HK-2 (cell line): ENCODE measurements around the gene SAE1.
"Not testable (repeated sequence)": the region's sequence is repeated elsewhere in the genome, so short reads cannot be mapped to it uniquely, and the experiment has no call there.

Experiments used
- DNase-seq: peaks from one replicate; pipeline ENCODE4 v3.0.0-alpha.2; 2018; ENCODE audit not compliant: unreplicated experiment

Gene SAE1

DNA sequence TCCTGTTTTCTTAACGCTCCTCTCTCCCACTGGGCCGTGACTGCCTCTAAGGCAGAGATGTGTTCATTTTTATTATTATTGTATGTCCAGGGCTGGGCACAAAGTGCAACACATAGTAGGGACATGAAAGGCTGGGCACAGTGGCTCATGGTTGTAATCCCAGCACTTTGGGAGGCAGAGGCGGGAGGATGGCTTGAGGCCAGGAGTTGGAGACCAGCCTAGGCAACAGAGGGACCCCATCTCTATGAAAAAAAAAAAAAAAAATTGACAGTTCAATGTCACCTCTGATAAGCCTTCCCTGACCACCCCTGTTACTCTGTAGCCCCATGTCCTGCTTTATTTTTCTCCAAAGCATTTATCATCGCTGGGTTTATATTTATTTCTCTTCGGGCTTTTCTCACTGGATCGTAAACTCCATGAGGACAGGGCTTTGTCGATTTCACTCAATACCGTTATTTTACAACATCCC, 481 bp upstream of the SAE1 start:
- DNase-seq, result no peak

DNA sequence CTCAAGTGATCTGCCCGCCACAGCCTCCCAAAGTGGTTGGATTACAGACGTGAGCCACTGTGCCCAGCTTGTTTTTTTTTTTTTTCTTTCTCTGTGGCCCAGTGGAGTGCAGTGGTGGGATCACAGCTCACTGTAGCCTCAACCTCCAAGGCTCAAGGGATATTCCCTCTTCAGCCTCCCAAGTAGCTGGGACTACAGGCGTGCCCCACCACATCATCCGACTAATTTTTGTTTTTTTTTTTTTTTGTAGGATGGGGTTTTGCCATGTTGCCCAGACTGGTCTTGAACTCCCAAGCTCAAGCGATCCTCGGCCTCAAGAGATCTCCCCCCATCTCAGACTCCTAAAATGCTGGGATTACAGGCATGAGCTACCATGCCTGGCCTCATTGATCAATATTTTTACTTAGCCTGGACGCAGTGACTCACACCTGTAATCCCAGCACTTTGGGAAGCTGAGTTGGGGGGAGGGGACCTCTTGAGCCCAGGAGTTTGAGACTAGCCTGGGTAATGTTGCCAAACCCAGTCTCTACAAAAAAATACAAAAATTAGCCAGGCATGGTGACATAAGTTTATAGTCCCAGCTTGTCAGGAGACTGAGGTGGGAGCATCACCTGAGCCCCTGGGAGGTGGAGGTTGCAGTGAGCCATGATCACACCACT, 1.7 kb downstream of the SAE1 start:
- no peak for DNase-seq

DNA sequence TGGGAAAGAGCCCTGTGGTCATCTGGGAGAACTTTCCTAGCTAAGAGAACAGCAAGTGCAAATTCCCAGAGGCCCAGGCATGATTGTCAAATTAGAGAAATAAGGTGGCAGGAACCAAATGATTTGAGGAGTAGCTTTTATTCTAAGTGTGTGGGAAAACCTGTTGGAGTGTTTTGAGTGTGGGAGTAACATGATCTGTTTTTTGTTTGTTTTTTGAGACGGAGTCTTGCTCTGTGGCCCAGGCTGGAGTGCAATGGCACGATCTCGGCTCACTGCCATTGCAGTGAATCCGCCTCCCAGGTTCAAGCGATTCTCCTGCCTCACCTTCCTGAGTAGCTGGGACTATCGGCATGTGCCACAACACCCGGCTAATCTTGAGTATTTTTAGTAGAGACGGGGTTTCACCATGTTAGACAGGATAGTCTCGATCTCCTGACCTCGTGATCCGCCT, 2.4 kb downstream of the SAE1 start:
- no peak for DNase-seq

DNA sequence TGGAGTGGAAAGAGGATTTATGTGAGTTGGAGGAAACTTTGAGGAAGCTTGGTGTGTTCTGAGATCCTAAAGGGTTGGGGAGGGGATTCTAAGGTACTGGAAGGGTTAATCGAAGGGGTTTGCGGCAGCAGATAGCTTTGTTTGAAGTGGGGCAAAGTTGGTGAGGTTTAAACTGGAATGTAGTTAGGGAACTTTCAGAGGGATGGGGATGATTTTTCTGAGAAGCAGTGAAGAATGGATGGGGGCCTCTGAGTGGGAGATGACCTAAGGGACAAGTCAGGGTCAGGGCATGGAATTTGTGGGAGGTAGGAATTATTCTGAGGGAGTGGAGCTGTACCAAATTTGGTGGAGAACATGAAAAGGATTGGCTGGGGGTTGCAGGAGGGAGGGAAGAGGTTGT, 3.9 kb downstream of the SAE1 start:
- DNase-seq, result no peak

DNA sequence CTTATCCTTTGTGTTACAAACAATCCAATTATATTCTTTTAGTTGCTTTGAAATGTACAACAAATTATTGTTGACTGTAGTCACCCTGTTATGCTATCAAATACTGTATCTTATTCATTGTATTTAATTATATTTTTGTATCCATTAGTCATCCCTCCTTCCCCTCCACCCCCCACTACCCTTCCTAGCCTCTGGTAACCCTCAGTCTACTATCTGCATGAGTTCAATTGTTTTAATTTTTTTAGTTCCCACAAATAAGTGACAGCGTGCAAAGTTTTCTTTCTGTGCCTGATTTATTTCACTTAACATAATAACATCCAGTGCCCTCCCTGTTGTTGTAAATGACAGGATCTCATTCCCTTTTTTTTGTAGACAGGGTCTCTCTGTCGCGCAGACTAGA, 4.5 kb downstream of the SAE1 start:
- no peak for DNase-seq

DNA sequence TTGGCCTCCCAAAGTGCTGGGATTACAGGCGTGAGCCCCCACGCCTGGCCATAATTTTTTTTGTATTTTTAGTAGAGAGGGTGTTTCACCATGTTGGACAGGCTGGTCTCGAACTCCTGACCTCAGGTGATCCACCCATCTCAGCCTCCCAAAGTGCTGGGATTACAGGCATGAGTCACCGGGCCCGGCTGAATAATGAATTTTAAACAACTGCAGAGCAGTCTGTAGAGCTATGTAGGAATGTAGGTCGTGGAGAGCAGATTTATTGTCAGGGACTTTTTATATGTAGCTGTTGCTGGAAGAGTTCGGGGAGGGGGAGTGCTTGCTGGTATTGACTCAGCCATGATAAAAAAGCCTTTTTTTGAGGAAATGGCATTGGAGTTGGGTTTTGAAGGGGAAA, 10.6 kb downstream of the SAE1 start:
- DNase-seq, result not testable (repeated sequence)

DNA sequence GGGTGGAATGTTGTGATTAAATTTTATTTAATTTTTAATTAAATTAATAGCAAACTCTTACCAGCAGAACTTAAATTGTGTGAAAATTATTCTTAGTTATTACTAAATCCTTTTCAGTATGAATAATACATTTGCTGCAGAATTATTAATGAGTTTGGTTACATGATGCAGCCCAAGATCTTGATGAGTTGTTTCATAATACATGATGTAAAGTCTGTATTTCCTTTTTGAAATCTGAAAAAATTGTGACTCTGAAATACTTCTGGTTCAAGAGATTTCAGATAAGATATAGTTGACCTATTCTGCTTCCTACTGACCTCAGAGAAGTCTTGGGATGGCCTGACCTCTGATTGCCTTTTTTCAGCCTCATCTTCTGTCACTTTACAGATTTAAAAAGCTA, 11.1 kb downstream of the SAE1 start:
- no peak for DNase-seq

DNA sequence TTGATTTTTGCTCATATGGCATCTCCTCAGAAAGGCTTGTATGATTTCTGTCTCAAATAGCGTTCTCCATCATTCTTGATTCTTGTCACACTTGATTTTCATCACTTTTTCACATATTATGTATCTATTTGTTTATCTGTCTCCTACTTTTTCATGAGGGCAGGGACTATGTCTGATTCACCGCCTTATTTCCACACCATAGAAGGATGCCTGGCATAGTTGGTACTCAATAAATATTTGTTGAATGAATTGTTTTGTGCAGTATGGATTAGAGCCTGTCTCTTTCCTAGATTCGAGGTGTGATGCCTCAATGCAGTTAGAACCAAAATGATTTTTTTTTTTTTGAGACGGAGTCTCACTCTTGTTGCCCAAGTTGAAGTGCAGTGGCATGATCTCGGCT, 12.1 kb downstream of the SAE1 start:
- no peak for DNase-seq

DNA sequence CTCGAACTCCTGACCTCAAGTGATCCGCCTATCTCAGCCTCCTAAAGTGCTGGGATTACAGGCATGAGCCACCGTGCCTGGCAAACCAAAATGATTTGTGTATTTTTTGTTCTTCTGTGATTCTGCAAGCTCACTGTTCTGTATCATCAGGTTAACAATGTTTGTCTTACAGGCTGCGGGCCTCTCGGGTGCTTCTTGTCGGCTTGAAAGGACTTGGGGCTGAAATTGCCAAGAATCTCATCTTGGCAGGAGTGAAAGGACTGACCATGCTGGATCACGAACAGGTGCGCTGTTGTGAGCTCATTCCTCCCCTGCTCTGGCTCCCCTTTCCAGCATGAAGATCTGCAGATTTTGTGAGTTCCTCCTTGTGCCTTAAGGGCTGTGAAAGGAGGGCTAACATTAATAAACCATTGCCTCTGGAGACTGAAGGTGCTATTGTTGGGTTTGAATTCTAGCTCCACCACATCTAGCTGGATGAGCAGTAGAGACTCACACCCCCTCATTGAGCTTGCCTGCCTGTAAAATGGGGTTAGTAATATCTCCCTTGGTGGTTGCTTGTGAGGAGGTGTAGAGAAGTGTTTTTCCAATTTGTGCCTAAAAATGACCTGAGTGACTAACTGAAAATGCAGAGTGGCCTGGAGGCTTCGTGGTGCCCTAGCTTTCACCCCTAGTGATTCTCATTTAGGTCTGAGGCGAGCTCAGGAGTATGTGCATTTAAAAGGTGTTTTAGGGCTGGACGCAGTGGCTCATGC, 12.9 kb downstream of the SAE1 start:
- DNase-seq, result no peak

DNA sequence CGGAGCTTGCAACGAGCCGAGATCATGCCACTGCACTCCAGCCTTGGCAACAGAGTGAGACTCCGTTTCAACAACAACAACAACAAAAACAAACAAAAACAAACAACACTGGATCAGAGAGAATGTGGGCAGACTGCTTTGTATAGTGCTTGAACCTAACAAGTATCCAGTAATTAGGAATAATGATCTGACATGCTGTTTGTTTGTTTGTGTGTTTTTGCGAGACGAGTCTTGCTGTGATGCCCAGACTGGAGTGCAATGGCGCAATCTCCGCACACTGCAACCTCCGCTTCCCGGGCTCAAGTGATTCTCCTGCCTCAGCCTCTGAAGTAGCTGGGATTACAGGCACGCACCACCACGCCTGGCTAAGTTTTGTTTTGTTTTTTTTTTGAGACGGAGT, 14.0 kb downstream of the SAE1 start:
- no peak for DNase-seq

DNA sequence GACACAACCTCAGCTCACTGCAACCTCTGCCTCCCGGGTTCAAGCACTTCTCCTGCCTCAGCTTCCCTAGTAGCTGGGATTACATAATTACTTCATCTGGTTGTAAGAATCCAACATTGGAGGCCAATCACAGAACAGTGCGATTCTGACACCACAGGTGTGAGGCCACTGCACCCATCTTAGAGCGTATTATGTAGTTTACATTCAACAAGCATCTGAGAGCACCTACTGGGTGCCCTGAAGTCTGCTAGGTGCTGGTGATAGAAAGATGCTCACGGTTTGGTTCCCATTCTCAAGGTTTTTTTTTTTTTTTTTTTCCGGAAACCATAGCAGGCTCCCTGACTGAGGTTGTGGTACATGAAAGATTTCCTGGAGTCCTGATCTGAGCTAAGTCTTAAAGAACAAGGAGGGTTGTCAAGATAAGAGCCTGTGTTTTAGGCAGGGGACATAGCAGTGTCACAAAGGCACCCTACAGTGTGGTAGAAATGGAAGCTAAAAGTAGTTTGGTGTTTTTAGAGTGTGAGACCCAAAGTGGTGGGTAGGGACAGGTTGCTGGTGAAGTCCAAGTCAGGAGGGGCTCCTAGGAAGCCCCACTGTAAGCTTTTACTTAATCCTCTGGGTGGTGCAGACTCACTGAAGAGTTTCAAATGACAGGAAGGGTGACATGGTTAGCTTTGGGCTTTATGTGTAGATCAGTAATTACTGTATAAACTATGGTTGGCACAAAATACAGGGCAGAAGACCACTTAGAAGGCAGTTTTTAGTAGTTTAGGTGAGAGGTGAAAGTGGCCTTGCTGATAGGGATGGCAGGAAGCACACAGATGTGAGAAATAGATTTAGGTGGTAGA, 15.2 kb downstream of the SAE1 start:
- DNase-seq, result no peak

DNA sequence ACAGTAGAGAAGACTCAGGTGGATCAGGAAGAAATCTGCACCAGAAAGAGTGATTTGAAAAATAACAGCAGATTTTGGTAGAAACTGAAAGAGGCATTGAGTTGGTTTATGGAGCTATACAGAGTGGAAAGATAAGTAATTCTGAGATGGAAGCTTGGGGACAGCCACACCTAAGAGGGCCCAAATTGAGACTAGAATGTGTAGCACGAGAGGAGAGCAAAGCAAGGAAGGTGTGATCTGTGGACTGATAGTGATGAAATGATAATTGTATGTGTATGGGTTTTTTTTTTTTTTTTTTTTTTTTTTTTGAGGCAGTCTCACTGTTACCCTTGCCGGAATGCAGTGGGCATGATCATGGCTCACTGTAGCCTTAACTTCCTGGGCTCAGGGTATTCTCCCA, 16.3 kb downstream of the SAE1 start:
- no peak for DNase-seq

DNA sequence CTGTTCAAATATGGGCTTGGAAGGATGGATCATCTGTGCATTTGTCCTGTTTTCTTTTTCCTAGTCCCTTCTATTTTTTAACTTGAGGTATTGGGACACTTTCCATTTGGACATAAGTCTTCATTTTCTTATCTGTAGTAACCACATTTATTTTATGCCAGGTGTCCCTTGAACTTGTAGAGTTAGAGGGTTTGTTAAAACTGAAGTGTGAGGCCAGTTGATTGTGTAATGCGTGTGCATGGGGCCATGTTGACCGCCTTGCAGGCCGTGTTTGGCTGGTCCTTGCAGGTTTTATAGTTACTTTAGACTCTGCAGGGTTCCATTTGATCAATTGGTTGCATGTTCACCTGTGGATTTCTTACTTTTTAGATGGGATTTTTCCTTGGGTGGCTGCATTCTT, 21.0 kb downstream of the SAE1 start:
- DNase-seq, result no peak

DNA sequence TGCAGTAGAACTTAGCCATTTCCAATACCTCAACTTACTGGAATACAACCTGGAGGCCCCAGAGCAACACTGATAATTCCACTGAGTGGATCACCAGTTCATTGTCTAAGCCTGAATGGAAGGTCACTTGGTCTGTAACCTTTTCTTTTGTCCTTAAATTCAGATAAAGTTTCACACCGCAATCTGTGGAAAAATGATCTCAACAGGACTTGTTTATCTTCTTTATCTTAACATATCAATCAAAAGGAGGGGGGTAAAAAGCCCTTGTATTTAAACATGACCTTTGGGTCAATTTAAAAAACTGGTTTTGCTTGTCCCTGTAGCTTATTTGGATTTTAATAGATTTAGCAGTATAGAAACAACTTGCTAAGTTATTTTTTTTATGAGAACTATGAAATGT, 21.6 kb downstream of the SAE1 start:
- DNase-seq, result no peak

DNA sequence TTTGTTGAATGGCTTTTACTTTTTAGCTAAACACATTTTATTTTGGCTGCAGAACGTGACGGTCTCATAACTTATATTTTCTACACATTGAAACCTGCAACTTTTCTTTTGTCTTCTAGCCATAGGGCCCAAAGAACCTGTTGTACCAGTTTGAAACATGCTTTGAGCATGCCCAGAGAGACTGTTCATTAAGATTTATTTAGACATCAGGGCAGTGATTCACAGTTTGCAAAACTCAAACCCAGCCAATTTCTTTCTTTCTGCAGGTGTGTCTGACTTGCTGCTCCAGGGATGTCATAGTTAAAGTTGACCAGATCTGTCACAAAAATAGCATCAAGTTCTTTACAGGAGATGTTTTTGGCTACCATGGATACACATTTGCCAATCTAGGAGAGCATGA, 22.0 kb downstream of the SAE1 start:
- no peak for DNase-seq

DNA sequence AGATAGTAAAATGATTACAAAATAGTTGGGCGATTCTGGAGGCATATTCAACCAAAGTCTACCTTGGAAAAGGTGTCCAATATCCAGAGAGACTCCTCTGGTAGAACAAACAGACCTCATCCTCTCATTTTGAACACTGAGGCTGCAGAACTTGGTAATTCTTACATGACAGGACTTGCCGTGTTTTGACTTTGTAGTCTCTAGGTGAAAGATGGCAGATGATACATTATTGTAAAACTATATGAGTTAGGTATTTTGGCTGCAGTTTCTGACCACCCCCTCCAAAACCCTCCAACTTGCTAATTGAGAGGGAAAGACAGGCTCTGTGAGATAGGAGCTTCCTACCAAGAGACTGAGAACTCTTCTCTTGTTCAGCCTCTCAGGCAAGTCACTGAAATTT, 22.6 kb downstream of the SAE1 start:
- no peak for DNase-seq

DNA sequence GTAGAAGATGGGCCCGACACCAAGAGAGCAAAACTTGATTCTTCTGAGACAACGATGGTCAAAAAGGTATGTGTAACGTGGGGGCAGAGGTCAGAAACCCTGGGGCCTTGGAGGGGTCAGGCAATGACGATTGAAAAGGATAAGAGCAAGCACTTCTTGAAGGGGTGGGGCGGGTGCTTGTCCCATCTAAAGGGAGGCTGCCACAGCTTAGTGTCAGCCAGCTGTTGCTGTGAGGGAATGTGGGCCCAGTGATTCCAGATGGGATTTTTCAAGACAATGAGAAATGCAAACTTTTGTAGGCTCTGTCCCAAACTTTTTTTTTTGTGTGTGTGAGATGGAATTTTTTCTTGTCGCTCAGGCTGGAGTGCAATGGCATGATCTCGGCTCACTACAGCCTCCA, 24.5 kb downstream of the SAE1 start:
- no peak for DNase-seq

DNA sequence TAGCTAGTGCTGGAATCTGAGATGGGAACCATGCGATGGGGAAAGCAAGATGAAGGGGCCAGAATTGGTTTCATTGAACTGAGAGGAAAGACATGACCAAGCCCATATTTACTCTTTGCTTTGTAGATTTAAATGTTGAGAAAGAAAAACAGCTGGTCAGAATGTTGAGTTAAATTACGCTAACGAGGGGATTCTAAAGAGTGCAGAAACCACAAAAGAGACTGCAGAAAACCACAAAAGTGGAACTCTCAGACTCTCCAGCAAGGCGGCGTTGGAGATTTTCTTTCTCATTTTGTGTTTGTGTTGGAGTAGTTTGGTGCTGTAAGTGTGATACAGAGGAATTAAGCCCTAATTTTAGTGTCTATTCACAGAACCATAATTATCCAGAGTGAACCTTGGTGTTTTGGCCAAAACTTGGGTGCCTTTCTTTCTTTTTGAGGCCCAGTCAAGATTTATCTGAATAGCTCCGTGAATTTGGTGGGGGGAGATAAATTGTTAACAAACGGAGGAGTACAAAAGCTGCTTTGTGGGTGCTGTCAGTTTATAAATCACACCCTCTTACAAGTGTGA, 26.3 kb downstream of the SAE1 start:
- DNase-seq, result no peak

DNA sequence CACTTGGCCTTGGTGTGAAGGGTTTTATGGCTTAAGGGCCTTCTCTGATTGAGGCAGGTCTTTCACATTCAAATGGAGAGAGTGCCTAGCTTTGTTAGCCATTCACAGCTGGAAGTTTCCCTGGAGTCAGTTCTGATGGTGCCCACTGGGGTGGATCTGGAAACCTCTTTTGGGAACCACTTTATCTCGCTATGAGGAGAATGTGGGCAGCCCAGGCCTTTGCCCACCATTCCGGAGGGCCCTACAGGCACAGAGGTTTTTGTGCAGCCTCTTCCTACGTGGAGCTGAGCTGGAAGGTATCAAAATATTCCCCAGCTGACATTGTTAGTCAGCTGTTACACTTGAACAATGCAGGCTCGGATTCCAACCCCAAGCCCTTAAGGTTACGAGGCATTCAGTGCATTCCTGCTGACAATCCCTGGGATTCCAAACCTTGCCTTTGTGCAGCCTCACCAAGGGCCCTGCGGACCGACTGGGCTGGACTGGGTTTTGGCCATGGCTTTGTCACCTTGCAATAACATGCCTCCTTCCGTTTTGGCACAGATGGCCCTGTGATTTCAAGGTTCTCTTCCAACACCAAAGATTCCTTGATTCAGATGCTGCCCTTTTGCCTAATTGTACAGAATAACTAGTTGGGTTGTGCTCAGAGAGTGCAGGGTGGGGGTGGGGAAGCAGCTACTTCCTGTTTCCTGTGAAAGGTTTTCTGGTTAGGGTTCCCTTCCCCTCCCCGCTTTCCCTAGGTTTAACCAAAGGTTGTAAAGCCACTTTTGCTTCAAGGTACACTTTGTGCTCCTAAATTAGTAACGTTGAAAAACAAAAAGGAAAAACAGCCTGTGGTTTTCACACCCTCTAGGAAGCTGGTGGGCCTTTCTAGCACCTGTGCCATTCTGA, 27.0 kb downstream of the SAE1 start:
- DNase-seq, result peak; percentile 45

DNA sequence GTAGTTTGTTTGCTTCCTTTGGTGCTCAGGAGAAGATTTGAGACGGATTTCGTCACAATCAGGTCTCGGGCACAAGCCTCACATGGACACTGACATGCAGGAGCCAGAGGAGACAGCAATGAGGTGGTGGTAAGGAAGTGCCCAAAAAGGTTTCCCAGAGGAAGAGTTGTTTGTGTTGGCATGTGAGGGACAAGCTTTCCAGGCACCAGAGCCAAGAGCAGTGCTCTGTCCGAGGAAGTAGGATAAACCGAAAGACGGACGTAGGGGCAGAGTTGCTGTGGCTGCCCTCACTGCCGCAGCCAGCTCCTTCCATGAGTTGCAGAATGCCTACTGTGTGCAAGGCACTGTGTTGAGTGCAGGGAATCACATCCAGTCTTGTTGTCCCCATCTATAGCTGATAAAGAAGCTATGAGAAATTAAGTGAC, 27.7 kb downstream of the SAE1 start:
- DNase-seq, result no peak

DNA sequence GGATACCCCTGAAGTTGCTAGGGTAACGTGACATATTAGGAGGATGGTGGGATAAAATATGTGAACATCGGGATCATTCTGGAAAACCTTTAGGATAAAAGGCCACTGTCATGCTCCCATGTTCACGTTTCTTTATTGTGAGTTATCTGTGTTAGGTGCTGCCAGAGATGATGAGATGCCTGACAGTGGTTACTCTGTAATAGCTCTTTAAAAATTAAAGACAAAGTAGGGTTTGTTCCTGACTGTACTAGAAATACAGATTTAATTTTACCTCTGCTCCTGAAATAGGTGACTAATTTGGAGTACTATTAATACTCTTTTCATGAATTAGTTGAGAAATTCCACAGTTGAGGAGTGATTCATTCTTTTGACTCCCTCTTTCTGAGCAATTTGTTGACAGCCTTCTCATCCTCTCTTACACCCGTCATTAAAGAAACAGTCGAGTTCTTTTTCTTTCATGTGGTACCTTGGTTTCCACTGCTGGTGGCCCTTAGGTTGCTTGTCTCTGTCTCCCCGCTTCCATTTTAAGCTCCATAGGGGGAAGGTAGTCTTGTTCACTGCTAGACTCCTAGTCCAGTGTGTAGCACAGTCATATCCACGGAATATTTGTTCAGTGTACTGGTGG, 28.4 kb downstream of the SAE1 start:
- DNase-seq, result no peak
